ENCODE results near the gene GLB1L.

GRCh38 chr2:219244789-219245147 is 476 bp downstream of the GLB1L start:
- TF ChIP-seq POLR2A (IDR thresholded peaks at IDR 0.05; ENCODE audit: control extremely low read depth in 1 of 2, low read depth in 2 of 2, low read length in 2 of 2) = no peak
- TF ChIP-seq CHD1 (IDR thresholded peaks at IDR 0.05; ENCODE audit: low read depth, low read length) = no peak
- TF ChIP-seq MAFK (IDR thresholded peaks at IDR 0.05; ENCODE audit: low read depth, low read length) = no peak
- TF ChIP-seq CTCF (IDR thresholded peaks at IDR 0.05; ENCODE audit: control extremely low read depth in 1 of 3, insufficient read depth in 1 of 3, low read depth in 1 of 3, low read length in 3 of 3) = no peak
- TF ChIP-seq GABPA (IDR thresholded peaks at IDR 0.05; ENCODE audit: borderline replicate concordance, insufficient read depth, low read length) = no peak
- TF ChIP-seq EZH2 (IDR thresholded peaks at IDR 0.05; ENCODE audit: low read depth, low read length, severe bottlenecking) = no peak
- no peak for TF ChIP-seq SUZ12 (IDR thresholded peaks at IDR 0.05; ENCODE audit: low read length)
- TF ChIP-seq POLR2AphosphoS5 (IDR thresholded peaks at IDR 0.05; ENCODE audit: low read depth, low read length) = no peak
- TF ChIP-seq ATF3 (IDR thresholded peaks at IDR 0.05; ENCODE audit: insufficient read depth, low read depth, low read length) = no peak
- no peak for TF ChIP-seq EP300 (IDR thresholded peaks at IDR 0.05; ENCODE audit: borderline replicate concordance in 1 of 2, low read depth in 2 of 2, low read length in 2 of 2)
